HEK293T (cell line): ENCODE results near the gene RTRAF.

Source experiments
- ARNT ChIP-seq: fragments of 450-650 bp; IDR thresholded peaks from 2 replicates; pipeline ENCODE4 v1.6.1; 2017; ENCODE audit warnings: mild to moderate bottlenecking
- BHLHE40 ChIP-seq: fragments of 450-650 bp; IDR thresholded peaks from 2 replicates; pipeline ENCODE4 v1.6.1; 2016; ENCODE audit warnings: mild to moderate bottlenecking, moderate library complexity, borderline replicate concordance
- CTBP1 ChIP-seq: fragments of 450-650 bp; IDR thresholded peaks from 2 replicates; pipeline ENCODE4 v1.6.1; 2016; ENCODE audit warnings: borderline replicate concordance
- ELF4 ChIP-seq: fragments of 450-650 bp; IDR thresholded peaks from 2 replicates; pipeline ENCODE4 v1.6.1; 2017; ENCODE audit warnings: antibody characterized with exemption
- FOXA1 ChIP-seq: fragments of 450-650 bp; IDR thresholded peaks from 2 replicates; pipeline ENCODE4 v1.6.1; 2016; ENCODE audit warnings: mild to moderate bottlenecking
- FOXK2 ChIP-seq: fragments of 450-650 bp; IDR thresholded peaks from 2 replicates; pipeline ENCODE4 v1.6.1; 2016; ENCODE audit warnings: mild to moderate bottlenecking
- FOXM1 ChIP-seq: fragments of 450-650 bp; IDR thresholded peaks from 2 replicates; pipeline ENCODE4 v1.6.1; 2017; ENCODE audit warnings: mild to moderate bottlenecking, borderline replicate concordance
- LEF1 ChIP-seq: fragments of 450-650 bp; IDR thresholded peaks from 2 replicates; pipeline ENCODE4 v1.6.1; 2017; ENCODE audit warnings: mild to moderate bottlenecking, borderline replicate concordance
- NFRKB ChIP-seq: fragments of 450-650 bp; IDR thresholded peaks from 2 replicates; pipeline ENCODE4 v1.6.1; 2016; ENCODE audit warnings: mild to moderate bottlenecking, moderate library complexity
- PKNOX1 ChIP-seq: fragments of 450-650 bp; IDR thresholded peaks from 2 replicates; pipeline ENCODE4 v1.6.1; 2016
- SP1 ChIP-seq: fragments of 450-650 bp; IDR thresholded peaks from 2 replicates; pipeline ENCODE4 v1.6.1; 2017
- TARDBP ChIP-seq: fragments of 450-650 bp; IDR thresholded peaks from 2 replicates; pipeline ENCODE4 v1.6.1; 2016

- TF ChIP-seq ARNT: no peak
- no peak for TF ChIP-seq TARDBP
- no peak for TF ChIP-seq SP1
- no peak for TF ChIP-seq BHLHE40
- no peak for TF ChIP-seq FOXK2
- no peak for TF ChIP-seq FOXM1
- no peak for TF ChIP-seq FOXA1
- no peak for TF ChIP-seq CTBP1
- TF ChIP-seq ELF4: no peak
- TF ChIP-seq PKNOX1: no peak
- no peak for TF ChIP-seq LEF1
- no peak for TF ChIP-seq NFRKB
Measured at GRCh38 chr14:52049271-52049670, 59.9 kb downstream of the RTRAF start.
